ENCODE data around the gene PPP1R18. TPM values are rescaled to one million over a fixed set of nuclear protein-coding genes. Genes with fewer than 3 reads are reported as not detected.

The PPP1R18 gene
- total RNA-seq, 1 donor from 2014 or later = 22.5 TPM

GRCh38 chr6:30716879-30717128 is 30.4 kb upstream of the PPP1R18 start:
- TF ChIP-seq, protein P1, sequence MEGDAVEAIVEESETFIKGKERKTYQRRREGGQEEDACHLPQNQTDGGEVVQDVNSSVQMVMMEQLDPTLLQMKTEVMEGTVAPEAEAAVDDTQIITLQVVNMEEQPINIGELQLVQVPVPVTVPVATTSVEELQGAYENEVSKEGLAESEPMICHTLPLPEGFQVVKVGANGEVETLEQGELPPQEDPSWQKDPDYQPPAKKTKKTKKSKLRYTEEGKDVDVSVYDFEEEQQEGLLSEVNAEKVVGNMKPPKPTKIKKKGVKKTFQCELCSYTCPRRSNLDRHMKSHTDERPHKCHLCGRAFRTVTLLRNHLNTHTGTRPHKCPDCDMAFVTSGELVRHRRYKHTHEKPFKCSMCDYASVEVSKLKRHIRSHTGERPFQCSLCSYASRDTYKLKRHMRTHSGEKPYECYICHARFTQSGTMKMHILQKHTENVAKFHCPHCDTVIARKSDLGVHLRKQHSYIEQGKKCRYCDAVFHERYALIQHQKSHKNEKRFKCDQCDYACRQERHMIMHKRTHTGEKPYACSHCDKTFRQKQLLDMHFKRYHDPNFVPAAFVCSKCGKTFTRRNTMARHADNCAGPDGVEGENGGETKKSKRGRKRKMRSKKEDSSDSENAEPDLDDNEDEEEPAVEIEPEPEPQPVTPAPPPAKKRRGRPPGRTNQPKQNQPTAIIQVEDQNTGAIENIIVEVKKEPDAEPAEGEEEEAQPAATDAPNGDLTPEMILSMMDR (IDR thresholded peaks at IDR 0.05; ENCODE audit: unreplicated experiment) = no peak
- Mint-ChIP-seq H3K9me3 (ENCODE audit: low read depth) (peaks cover 3% of the 10 kb centered on the region), H3K36me3 (ENCODE audit: insufficient read depth) (peaks cover 32% of the 10 kb centered on the region), H3K4me1 (ENCODE audit: low read depth) (peaks cover 26% of the 10 kb centered on the region), H3K27ac (peak overlapping the region; percentile 99), H3K27me3 (no peaks in the 10 kb centered on the region), H3K4me3 (ENCODE audit: low read depth) (peak overlapping the region; percentile 99)
- DNase-seq (ENCODE audit: low spot score, unreplicated experiment) = no peak

DNA sequence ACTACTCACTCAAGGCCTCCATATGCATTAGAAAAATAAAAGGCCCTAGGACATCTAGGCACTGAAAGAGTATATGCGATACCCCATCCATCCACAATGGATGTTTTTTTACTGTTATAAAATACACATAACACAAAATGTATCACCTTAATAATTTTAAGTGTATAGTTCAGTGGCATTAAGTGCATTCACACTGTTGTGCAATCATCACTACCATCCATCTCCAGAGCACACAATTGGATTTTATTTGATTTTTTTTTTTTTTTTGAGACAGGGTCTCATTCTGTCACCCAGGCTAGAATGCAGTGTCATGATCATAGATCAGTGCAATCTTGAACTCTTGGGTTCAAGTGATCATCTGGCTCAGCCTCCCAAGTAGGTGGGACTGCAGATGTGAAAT is 27.8 kb upstream of the PPP1R18 start:
- Mint-ChIP-seq H3K4me1 (ENCODE audit: low read depth) (peaks cover 20% of the 10 kb centered on the region), H3K27me3 (no peaks in the 10 kb centered on the region), H3K36me3 (ENCODE audit: insufficient read depth) (peaks cover 31% of the 10 kb centered on the region), H3K4me3 (ENCODE audit: low read depth) (no peak overlapping the region), H3K27ac (no peak overlapping the region), H3K9me3 (ENCODE audit: low read depth) (peaks cover 3% of the 10 kb centered on the region)
- TF ChIP-seq, protein P1 (IDR thresholded peaks at IDR 0.05; ENCODE audit: unreplicated experiment) = no peak
- DNase-seq (ENCODE audit: low spot score, unreplicated experiment) = no peak

DNA sequence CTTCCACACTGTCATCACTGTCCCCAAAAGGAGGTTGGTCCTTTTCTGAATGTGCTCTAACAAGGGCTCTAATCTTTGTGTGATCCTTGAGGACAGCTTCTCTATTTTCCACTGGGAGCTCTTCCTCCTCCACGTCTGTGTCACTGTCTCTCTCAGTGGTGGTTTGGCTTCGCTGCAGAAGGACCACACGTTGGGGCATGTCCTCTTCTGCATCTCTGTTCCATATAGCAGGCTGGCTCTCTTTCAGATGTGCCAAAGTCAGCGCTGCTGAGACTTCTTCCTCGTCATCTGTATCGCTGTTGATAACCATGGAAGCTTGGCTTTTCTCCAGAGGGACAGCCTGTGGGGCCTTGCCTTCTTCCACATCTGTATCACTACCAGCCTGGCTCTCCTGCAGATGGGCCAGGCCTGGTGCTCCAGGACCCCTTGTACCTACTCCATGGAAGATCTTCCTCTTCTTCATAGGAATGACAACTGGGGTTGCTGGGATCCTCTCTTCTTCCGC is 26.0 kb upstream of the PPP1R18 start:
- DNase-seq (ENCODE audit: low spot score, unreplicated experiment) = no peak
- Mint-ChIP-seq H3K36me3 (ENCODE audit: insufficient read depth) (peaks cover 31% of the 10 kb centered on the region), H3K9me3 (ENCODE audit: low read depth) (peaks cover under 1% of the 10 kb centered on the region), H3K4me3 (ENCODE audit: low read depth) (no peak overlapping the region), H3K4me1 (ENCODE audit: low read depth) (peaks cover 11% of the 10 kb centered on the region), H3K27ac (no peak overlapping the region), H3K27me3 (no peaks in the 10 kb centered on the region)
- TF ChIP-seq, protein P1 (IDR thresholded peaks at IDR 0.05; ENCODE audit: unreplicated experiment) = no peak

GRCh38 chr6:30711758-30712380 is 25.4 kb upstream of the PPP1R18 start:
- Mint-ChIP-seq H3K27me3 (no peaks in the 10 kb centered on the region), H3K36me3 (ENCODE audit: insufficient read depth) (peaks cover 34% of the 10 kb centered on the region), H3K9me3 (ENCODE audit: low read depth) (no peaks in the 10 kb centered on the region), H3K27ac (no peak overlapping the region), H3K4me1 (ENCODE audit: low read depth) (peaks cover 7% of the 10 kb centered on the region), H3K4me3 (ENCODE audit: low read depth) (no peak overlapping the region)
- DNase-seq (ENCODE audit: low spot score, unreplicated experiment) = no peak
- TF ChIP-seq, protein P1 (IDR thresholded peaks at IDR 0.05; ENCODE audit: unreplicated experiment) = no peak

GRCh38 chr6:30709101-30709868 is 22.8 kb upstream of the PPP1R18 start:
- H3K27me3 Mint-ChIP-seq = no peaks in the 10 kb centered on the region
- H3K4me1 Mint-ChIP-seq (ENCODE audit: low read depth) = no peaks in the 10 kb centered on the region
- TF ChIP-seq, protein P1 (IDR thresholded peaks at IDR 0.05; ENCODE audit: unreplicated experiment) = no peak
- no peaks in the 10 kb centered on the region for H3K9me3 Mint-ChIP-seq (ENCODE audit: low read depth)
- H3K36me3 Mint-ChIP-seq (ENCODE audit: insufficient read depth) = peaks cover 41% of the 10 kb centered on the region
- H3K4me3 Mint-ChIP-seq (ENCODE audit: low read depth) = no peak overlapping the region
- DNase-seq (ENCODE audit: low spot score, unreplicated experiment) = no peak
- H3K27ac Mint-ChIP-seq = no peak overlapping the region

Measured in progenitor cell of endocrine pancreas (in vitro differentiated cells).